T-cell (primary cell): Measurements from ENCODE around the gene TRIP13. TPM values are rescaled to one million over a fixed set of nuclear protein-coding genes. Genes with fewer than 3 reads are reported as not detected.

Experiments used
- ATAC-seq, 4 experiments: fragments of 200-7000 bp in 3 of 4; fragments of 150-1000 bp in 1 of 4; cut with Tn5 transposase; replicated peaks in 1 of 4; 1 replicate in 3 of 4; 2 replicates in 1 of 4; pipeline ENCODE4 v1.10.0; 2021; ENCODE audit warnings: moderate library complexity in 3 of 4, mild to moderate bottlenecking in 2 of 4, moderate number of reproducible peaks in 1 of 4
- CTCF ChIA-PET, 2 donors: fragments of 300-600 bp; sonication (Branson Sonifier 250); formaldehyde crosslinking; loops; one replicate each; lab custom pipeline; 2022; ENCODE audit warnings: antibody characterized with exemption in 2 of 2; lab: Charles Lee
- POLR2A ChIA-PET, 2 donors: fragments of 300-600 bp; sonication (Branson Sonifier 250); formaldehyde crosslinking; loops; one replicate each; lab custom pipeline; 2022; ENCODE audit warnings: antibody characterized with exemption in 2 of 2; lab: Charles Lee
- DNase-seq, 35 experiments: peaks; one replicate each; pipeline versions ENCODE4 v3.0.0 to v3.0.0-alpha.2; 2013 to 2023
- H3K27ac ChIP-seq: one replicate; pipeline ENCODE4 v1.5.1; 2013; ENCODE audit warnings: low read length
- H3K27me3 ChIP-seq, 2 experiments: replicated peaks in 1 of 2; 1 replicate in 1 of 2; 2 replicates in 1 of 2; pipeline versions ENCODE4 v1.6.1 to v1.7.0; 2013; ENCODE audit warnings: low read length in 1 of 2, mixed read lengths in 1 of 2; ENCODE audit not compliant: control insufficient read depth in 2 of 2, insufficient read depth in 2 of 2; ENCODE audit errors: extremely low read depth in 1 of 2
- H3K36me3 ChIP-seq, 2 donors: 1 replicate in 1 of 2; 2 replicates in 1 of 2; pipeline versions ENCODE4 v1.6.1 to v1.7.0; 2013; ENCODE audit warnings: low read length in 1 of 2; ENCODE audit not compliant: control insufficient read depth in 2 of 2, insufficient read depth in 1 of 2; ENCODE audit errors: extremely low read depth in 1 of 2
- H3K4me1 ChIP-seq, 2 experiments: 1 replicate in 1 of 2; 2 replicates in 1 of 2; pipeline versions ENCODE4 v1.6.1 to v1.7.0; 2013; ENCODE audit warnings: low read length in 2 of 2, mixed read lengths in 1 of 2; ENCODE audit not compliant: insufficient read depth in 2 of 2, control insufficient read depth in 1 of 2; ENCODE audit errors: extremely low read depth in 1 of 2
- H3K4me3 ChIP-seq, 2 donors: 1 replicate in 1 of 2; 2 replicates in 1 of 2; pipeline versions ENCODE4 v1.5.1 to v1.7.0; 2013; ENCODE audit warnings: mild to moderate bottlenecking in 2 of 2, low read length in 1 of 2, moderate library complexity in 1 of 2; ENCODE audit not compliant: control insufficient read depth in 1 of 2; ENCODE audit errors: extremely low read depth in 1 of 2
- H3K9me3 ChIP-seq: 2 replicates; pipeline ENCODE4 v1.7.0; 2013
- H3K27ac Mint-ChIP-seq, 2 donors: one replicate each; pipeline ENCODE4 v1.8.0; 2020 to 2021; ENCODE audit warnings: mild to moderate bottlenecking in 2 of 2, mixed read lengths in 2 of 2
- H3K27me3 Mint-ChIP-seq, 2 donors: one replicate each; pipeline ENCODE4 v1.8.0; 2021 to 2022; ENCODE audit warnings: mixed read lengths in 2 of 2
- H3K36me3 Mint-ChIP-seq: one replicate; pipeline ENCODE4 v1.8.0; 2021; ENCODE audit warnings: mixed read lengths
- H3K4me1 Mint-ChIP-seq, 3 donors: one replicate each; pipeline ENCODE4 v1.8.0; 2020 to 2022; ENCODE audit warnings: mixed read lengths in 3 of 3, mild to moderate bottlenecking in 1 of 3
- H3K4me3 Mint-ChIP-seq, 3 donors: one replicate each; pipeline ENCODE4 v1.8.0; 2020 to 2022; ENCODE audit warnings: mild to moderate bottlenecking in 3 of 3, mixed read lengths in 3 of 3, moderate library complexity in 3 of 3
- H3K9me3 Mint-ChIP-seq, 3 donors: one replicate each; pipeline ENCODE4 v1.8.0; 2020 to 2022; ENCODE audit warnings: mixed read lengths in 3 of 3
- WGBS: methylation state at CpG from one replicate; pipeline ENCODE4 v1.1.5; 2013; ENCODE audit warnings: missing lambda C conversion rate; ENCODE audit not compliant: insufficient coverage; 5-methylcytosine and 5-hydroxymethylcytosine counted together
- total RNA-seq, 35 experiments: library from RNA in 6 of 35; stranded (reverse) in 6 of 35; fragments of 120-200 nt in 1 of 35; gene quantifications; one replicate each; pipeline versions ENCODE4 v1.2.1 to v1.2.4 and lab custom pipeline; 2013 to 2026

TRIP13 gene
- total RNA-seq, 5 donors from 2014 or later (not counting 1 experiment from before 2014, with no cell fraction given) = 0.66 to 1.3 (median 0.95) TPM

DNA sequence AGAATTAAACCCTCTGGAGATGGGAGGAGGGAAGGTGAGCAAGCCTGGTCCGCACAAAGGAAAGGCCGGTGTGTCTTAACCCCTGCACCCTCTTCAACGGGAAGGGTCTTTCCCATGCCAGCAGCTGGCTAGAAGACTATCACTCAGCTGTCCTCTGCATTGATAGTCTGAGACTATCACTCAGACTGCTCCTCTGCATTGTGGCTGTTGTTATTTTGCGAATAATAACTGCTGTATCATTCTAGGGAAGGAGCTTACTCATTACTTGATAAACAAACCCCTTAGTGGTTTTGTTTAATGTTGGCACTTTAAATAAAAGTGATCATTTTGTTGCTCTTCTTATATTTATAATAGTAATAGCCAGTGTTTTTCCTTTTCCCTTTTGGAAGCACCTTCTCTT, 8.1 kb downstream of the TRIP13 start:
- WGBS = no CpG with 5 or more reads among the region's 4 CpGs
- Histone ChIP-seq H3K4me3 (no peak overlapping the region), H3K4me1 (no peaks in the 10 kb centered on the region), H3K27ac (no peak overlapping the region), H3K27me3 (no peaks in the 10 kb centered on the region), H3K36me3 (no peaks in the 10 kb centered on the region), H3K9me3 (no peaks in the 10 kb centered on the region)
- no peaks in the 10 kb centered on the region for H3K4me1 Mint-ChIP-seq
- H3K27me3 Mint-ChIP-seq = no peaks in the 10 kb centered on the region
- ATAC-seq (no peak), DNase-seq (no peak)
- POLR2A ChIA-PET = no interaction called here
- H3K27ac Mint-ChIP-seq = no peak overlapping the region
- CTCF ChIA-PET = interaction anchor here in 1 of 2 donors (1.1 kb wide), 1 partner anchor 231 kb away, joined by 3 read pairs; no protein-coding TSS in a partner anchor
- no peaks in the 10 kb centered on the region for H3K9me3 Mint-ChIP-seq
- H3K4me3 Mint-ChIP-seq = no peak overlapping the region
- no peaks in the 10 kb centered on the region for H3K36me3 Mint-ChIP-seq

- Histone ChIP-seq H3K4me1 (no peaks in the 10 kb centered on the region), H3K36me3 (no peaks in the 10 kb centered on the region), H3K27ac (no peak overlapping the region), H3K27me3 (no peaks in the 10 kb centered on the region), H3K9me3 (no peaks in the 10 kb centered on the region), H3K4me3 (no peak overlapping the region)
- ATAC-seq = no peak
- Mint-ChIP-seq H3K36me3 (no peaks in the 10 kb centered on the region), H3K4me1 (no peaks in the 10 kb centered on the region), H3K27me3 (no peaks in the 10 kb centered on the region), H3K4me3 (no peak overlapping the region), H3K27ac (no peak overlapping the region), H3K9me3 (no peaks in the 10 kb centered on the region)
- CTCF ChIA-PET = interaction anchor here in 1 of 2 donors (0.6 kb wide), 1 partner anchor 204 kb away, joined by 3 read pairs; no protein-coding TSS in a partner anchor
- POLR2A ChIA-PET = no interaction called here
- 98% methylated on average over 12 of the region's 16 CpGs for WGBS
- DNase-seq = no peak
Observed at GRCh38 chr5:902129-902916, 9.6 kb downstream of the TRIP13 start.

GRCh38 chr5:903756-904096, 11.0 kb downstream of the TRIP13 start:
- ChIA-PET CTCF (interaction anchor here in 1 of 2 donors (0.9 kb wide), 1 partner anchor 237 kb away, joined by 3 read pairs; no protein-coding TSS in a partner anchor), POLR2A (interaction anchor here in 1 of 2 donors (0.6 kb wide), 1 partner anchor 7 kb away, joined by 5 read pairs; no protein-coding TSS in a partner anchor)
- DNase-seq = no peak
- no peaks in the 10 kb centered on the region for H3K36me3 ChIP-seq
- no peaks in the 10 kb centered on the region for H3K36me3 Mint-ChIP-seq
- no peaks in the 10 kb centered on the region for H3K4me1 Mint-ChIP-seq
- WGBS = 100% methylated on average over 3 of the region's 6 CpGs
- H3K4me3 Mint-ChIP-seq = no peak overlapping the region
- no peak overlapping the region for H3K4me3 ChIP-seq
- H3K27me3 ChIP-seq = no peaks in the 10 kb centered on the region
- H3K27me3 Mint-ChIP-seq = no peaks in the 10 kb centered on the region
- H3K9me3 Mint-ChIP-seq = no peaks in the 10 kb centered on the region
- no peak for ATAC-seq
- no peaks in the 10 kb centered on the region for H3K9me3 ChIP-seq
- H3K4me1 ChIP-seq = no peaks in the 10 kb centered on the region
- H3K27ac Mint-ChIP-seq = no peak overlapping the region
- H3K27ac ChIP-seq = no peak overlapping the region

GRCh38 chr5:905139-905642, 12.5 kb downstream of the TRIP13 start:
- Histone ChIP-seq H3K27me3 (no peaks in the 10 kb centered on the region), H3K27ac (no peak overlapping the region), H3K36me3 (no peaks in the 10 kb centered on the region), H3K9me3 (no peaks in the 10 kb centered on the region), H3K4me1 (no peaks in the 10 kb centered on the region), H3K4me3 (no peak overlapping the region)
- DNase-seq = peak in 1 of 35 experiments; percentile 19
- Mint-ChIP-seq H3K27me3 (no peaks in the 10 kb centered on the region), H3K36me3 (no peaks in the 10 kb centered on the region), H3K4me3 (no peak overlapping the region), H3K9me3 (no peaks in the 10 kb centered on the region), H3K4me1 (no peaks in the 10 kb centered on the region), H3K27ac (no peak overlapping the region)
- ATAC-seq = no peak
- 98% methylated on average over 7 of the region's 12 CpGs for WGBS
- CTCF ChIA-PET = no interaction called here
- POLR2A ChIA-PET = interaction anchor here in 1 of 2 donors (0.6 kb wide), 1 partner anchor 51 kb away, joined by 3 read pairs; no protein-coding TSS in a partner anchor

- Histone ChIP-seq H3K27me3 (no peaks in the 10 kb centered on the region), H3K27ac (no peak overlapping the region), H3K36me3 (no peaks in the 10 kb centered on the region), H3K4me1 (no peaks in the 10 kb centered on the region), H3K4me3 (no peak overlapping the region), H3K9me3 (no peaks in the 10 kb centered on the region)
- ChIA-PET POLR2A (no interaction called here), CTCF (no interaction called here)
- peaks cover 0 to 4% (median 3%) of the 10 kb centered on the region in 3 donors for H3K4me1 Mint-ChIP-seq
- H3K9me3 Mint-ChIP-seq = no peaks in the 10 kb centered on the region
- ATAC-seq (no peak), DNase-seq (peak in 1 of 35 experiments; percentile 22)
- H3K27me3 Mint-ChIP-seq = no peaks in the 10 kb centered on the region
- no peak overlapping the region for H3K27ac Mint-ChIP-seq
- no peak overlapping the region for H3K4me3 Mint-ChIP-seq
- H3K36me3 Mint-ChIP-seq = no peaks in the 10 kb centered on the region
- 92% methylated on average over 5 of the region's 7 CpGs for WGBS
Observed at GRCh38 chr5:907366-907910, 14.8 kb downstream of the TRIP13 start.

GRCh38 chr5:908172-908571, 15.5 kb downstream of the TRIP13 start:
- Histone ChIP-seq H3K9me3 (no peaks in the 10 kb centered on the region), H3K27ac (no peak overlapping the region), H3K4me1 (no peaks in the 10 kb centered on the region), H3K27me3 (no peaks in the 10 kb centered on the region), H3K36me3 (no peaks in the 10 kb centered on the region), H3K4me3 (no peak overlapping the region)
- WGBS = 95% methylated on average over 14 of the region's 16 CpGs
- Mint-ChIP-seq H3K36me3 (no peaks in the 10 kb centered on the region), H3K27ac (no peak overlapping the region), H3K27me3 (no peaks in the 10 kb centered on the region), H3K4me1 (peaks cover 0 to 11% (median 10%) of the 10 kb centered on the region in 3 donors), H3K4me3 (no peak overlapping the region), H3K9me3 (no peaks in the 10 kb centered on the region)
- POLR2A ChIA-PET = no interaction called here
- DNase-seq (no peak), ATAC-seq (no peak)
- CTCF ChIA-PET = no interaction called here
